Forelimb muscle (tissue), 1 donor: Measurements from ENCODE around the gene WDR26. TPM values are rescaled to one million over a fixed set of nuclear protein-coding genes. Genes with fewer than 3 reads are reported as not detected.

Experiments used
- DNase-seq: peaks from one replicate; pipeline ENCODE4 v3.0.0-alpha.2; 2013; ENCODE audit warnings: low read depth
- polyA plus RNA-seq: library from polyadenylated mRNA; unstranded; fragments of 120-200 nt; gene quantifications from one replicate; pipeline ENCODE4 v1.2.1, GENCODE V29; 2013; ENCODE audit not compliant: insufficient read length

WDR26 gene
- polyA plus RNA-seq, 1 donor: 65.0 TPM

GRCh38 chr1:224393294-224393693, 41.3 kb downstream of the WDR26 start:
- DNase-seq: no peak

- no peak for DNase-seq
Measured at GRCh38 chr1:224392411-224393249, 42.0 kb downstream of the WDR26 start.

GRCh38 chr1:224390517-224390916, 44.1 kb downstream of the WDR26 start:
- no peak for DNase-seq

- no peak for DNase-seq
Measured at GRCh38 chr1:224387943-224388342, 46.7 kb downstream of the WDR26 start.

GRCh38 chr1:224387302-224387912, 47.2 kb downstream of the WDR26 start:
- no peak for DNase-seq

- DNase-seq: no peak
Measured at GRCh38 chr1:224383218-224383617, 51.4 kb downstream of the WDR26 start.

GRCh38 chr1:224381880-224382548, 52.6 kb downstream of the WDR26 start:
- DNase-seq: no peak

GRCh38 chr1:224380003-224380402, 54.6 kb downstream of the WDR26 start:
- DNase-seq: no peak

GRCh38 chr1:224378855-224379631, 55.6 kb downstream of the WDR26 start:
- DNase-seq: no peak

- DNase-seq: no peak
Measured at GRCh38 chr1:224377676-224378006, 57.0 kb downstream of the WDR26 start.

GRCh38 chr1:224375059-224375458, 59.5 kb downstream of the WDR26 start:
- DNase-seq: no peak

- DNase-seq: no peak
Measured at GRCh38 chr1:224373008-224373590, 61.5 kb downstream of the WDR26 start.

- no peak for DNase-seq
Measured at GRCh38 chr1:224368409-224368808, 66.2 kb downstream of the WDR26 start.

GRCh38 chr1:224359207-224359606, 75.4 kb downstream of the WDR26 start:
- DNase-seq: no peak

GRCh38 chr1:224358237-224358636, 76.4 kb downstream of the WDR26 start:
- DNase-seq: no peak

GRCh38 chr1:224357626-224358124, 76.9 kb downstream of the WDR26 start:
- peak; percentile 9 for DNase-seq

GRCh38 chr1:224356685-224357625, 77.6 kb downstream of the WDR26 start, which contains the start of gene CNIH4:
Gene CNIH4, plus strand, starts transcription at chr1:224356879. Its CDS starts 46 bp downstream, at chr1:224356925.
- peak; percentile 94 for DNase-seq

GRCh38 chr1:224353975-224354925, 80.3 kb downstream of the WDR26 start:
- DNase-seq: no peak
